Stimulated activated CD8-positive, alpha-beta memory T cell treated with anti-CD3 and anti-CD28 coated beads, Interleukin-15, amount 100 ng/mL, for 4 hours (primary cell): Measurements from ENCODE around the gene WBP4.
"Not testable (repeated sequence)": the region's sequence is repeated elsewhere in the genome, so short reads cannot be mapped to it uniquely, and the experiment has no call there.

Source experiments
- DNase-seq, 2 donors: peaks; one replicate each; pipeline ENCODE4 v3.0.0-alpha.2; 2020; ENCODE audit warnings: low read depth in 2 of 2

The WBP4 gene

GRCh38 chr13:41079725-41080124, 18.4 kb downstream of the WBP4 start:
- no peak for DNase-seq

GRCh38 chr13:41085961-41086585, 24.8 kb downstream of the WBP4 start:
- DNase-seq = no peak

- DNase-seq = not testable (repeated sequence)
These were observed 34.4 kb downstream of the WBP4 start for GRCh38 chr13:41095681-41096080.

GRCh38 chr13:41098761-41099160, 37.5 kb downstream of the WBP4 start:
- no peak for DNase-seq

- DNase-seq = no peak
These were observed 38.7 kb downstream of the WBP4 start for GRCh38 chr13:41099986-41100385.

- DNase-seq = no peak
These were observed 45.8 kb downstream of the WBP4 start for GRCh38 chr13:41107104-41107571.

- DNase-seq = no peak
These were observed 46.3 kb downstream of the WBP4 start for GRCh38 chr13:41107584-41108014.

GRCh38 chr13:41111454-41111853, 50.1 kb downstream of the WBP4 start:
- no peak for DNase-seq

- no peak for DNase-seq
These were observed 56.6 kb downstream of the WBP4 start for GRCh38 chr13:41117869-41118268.

- no peak for DNase-seq
These were observed 61.5 kb downstream of the WBP4 start for GRCh38 chr13:41122838-41123237.

GRCh38 chr13:41127701-41128100, 66.4 kb downstream of the WBP4 start:
- no peak for DNase-seq

- no peak for DNase-seq
These were observed 69.0 kb downstream of the WBP4 start for GRCh38 chr13:41130356-41130755.

GRCh38 chr13:41131189-41131588, 69.9 kb downstream of the WBP4 start:
- DNase-seq = not testable (repeated sequence)

GRCh38 chr13:41131660-41132511, 70.6 kb downstream of the WBP4 start:
- not testable (repeated sequence) for DNase-seq

- peak; percentile 90 to 94 for DNase-seq
These were observed 71.3 kb downstream of the WBP4 start, which contains the start of gene KBTBD6 for GRCh38 chr13:41132512-41133152. Gene KBTBD6, minus strand, starts transcription at chr13:41132802. Its CDS starts 291 bp downstream, at chr13:41132511.
